Measurements from ENCODE around the gene KRT17.

Gene KRT17

DNA sequence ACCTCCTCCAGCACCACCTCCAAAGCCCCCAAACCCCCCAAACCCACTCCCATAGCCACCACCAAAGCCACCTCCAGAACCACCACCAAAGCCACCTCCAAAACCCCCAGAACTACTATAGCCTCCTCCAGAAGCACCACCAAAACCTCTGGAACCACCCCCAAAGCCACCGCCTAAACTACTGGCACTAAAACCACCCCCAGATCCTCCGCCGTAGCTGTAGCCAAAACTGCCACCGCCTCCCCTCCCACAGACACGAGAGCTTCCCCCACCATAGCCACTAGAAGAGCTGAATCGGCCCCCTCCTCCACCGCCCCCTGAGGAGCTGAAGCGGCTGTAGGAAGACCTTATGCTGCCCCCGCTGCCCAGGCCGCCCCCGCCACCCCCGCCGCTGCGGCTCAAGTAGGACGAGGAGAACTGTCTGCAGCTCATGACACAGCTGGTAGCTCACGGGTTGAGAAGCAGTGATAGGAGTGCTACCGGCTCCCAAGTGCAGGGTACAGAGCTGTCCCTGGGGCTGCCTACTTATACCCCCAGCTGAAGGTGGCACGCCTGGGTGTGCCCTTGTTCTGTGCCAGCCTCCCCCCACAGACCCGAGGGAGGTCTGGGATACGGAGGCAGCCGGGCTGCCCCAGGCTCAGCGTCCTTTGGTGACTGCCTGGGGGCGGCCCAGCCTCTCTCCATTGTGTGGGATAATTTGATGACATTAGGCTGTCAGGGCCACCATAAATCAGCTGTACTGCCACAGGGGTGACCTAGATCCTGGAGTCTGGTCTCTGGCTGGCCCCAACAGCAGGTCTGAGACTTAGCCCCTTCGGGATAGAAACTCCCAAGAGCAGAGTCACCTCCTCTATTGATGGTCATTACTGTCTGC, 52.6 kb downstream of the KRT17 start, which contains the start of gene KRT9:
TSS of gene KRT9 (minus strand) at position 499 of the 874 bp plus-strand sequence. CDS start at position 432, 67 bp downstream.
- DNase-seq (ENCODE audit: low read depth), result no peak

Data from EH (cell line).